ENCODE measurements around the gene NUP214.

NUP214 gene

GRCh38 chr9:131277910-131278701 is 152.7 kb downstream of the NUP214 start:
- Histone ChIP-seq H3K4me1 (no peaks in the 10 kb centered on the region), H3K9ac (no peak overlapping the region), H3K79me2 (no peaks in the 10 kb centered on the region), H2AFZ (peak overlapping the region; percentile 60), H3K4me3 (ENCODE audit: low read depth, low read length) (no peak overlapping the region), H3K36me3 (ENCODE audit: control insufficient read depth, insufficient read depth, low read length) (no peaks in the 10 kb centered on the region), H3K27ac (no peak overlapping the region), H3K27me3 (ENCODE audit: control insufficient read depth, insufficient read depth, low read length) (no peaks in the 10 kb centered on the region), H3K9me3 (ENCODE audit: control insufficient read depth, low read length) (no peaks in the 10 kb centered on the region), H3K4me2 (ENCODE audit: low read length) (peak overlapping the region; percentile 74)
- TF ChIP-seq CTCF (IDR thresholded peaks at IDR 0.05): no peak

- H3K9ac ChIP-seq: no peak overlapping the region
- H3K36me3 ChIP-seq (ENCODE audit: control insufficient read depth, insufficient read depth, low read length): no peaks in the 10 kb centered on the region
- no peak for TF ChIP-seq CTCF (IDR thresholded peaks at IDR 0.05)
- no peaks in the 10 kb centered on the region for H3K4me1 ChIP-seq
- H3K4me2 ChIP-seq (ENCODE audit: low read length): no peak overlapping the region
- H3K9me3 ChIP-seq (ENCODE audit: control insufficient read depth, low read length): no peaks in the 10 kb centered on the region
- H3K79me2 ChIP-seq: no peaks in the 10 kb centered on the region
- H3K27ac ChIP-seq: no peak overlapping the region
- no peaks in the 10 kb centered on the region for H3K27me3 ChIP-seq (ENCODE audit: control insufficient read depth, insufficient read depth, low read length)
- H3K4me3 ChIP-seq (ENCODE audit: low read depth, low read length): no peak overlapping the region
- H2AFZ ChIP-seq: no peak overlapping the region
Observed at GRCh38 chr9:131278702-131279111, 153.3 kb downstream of the NUP214 start.

GRCh38 chr9:131279196-131279862 is 153.9 kb downstream of the NUP214 start:
- no peaks in the 10 kb centered on the region for H3K79me2 ChIP-seq
- H3K9ac ChIP-seq: no peak overlapping the region
- H3K27ac ChIP-seq: no peak overlapping the region
- no peaks in the 10 kb centered on the region for H3K9me3 ChIP-seq (ENCODE audit: control insufficient read depth, low read length)
- no peak for TF ChIP-seq CTCF (IDR thresholded peaks at IDR 0.05)
- H3K36me3 ChIP-seq (ENCODE audit: control insufficient read depth, insufficient read depth, low read length): no peaks in the 10 kb centered on the region
- H3K4me3 ChIP-seq (ENCODE audit: low read depth, low read length): no peak overlapping the region
- no peak overlapping the region for H3K4me2 ChIP-seq (ENCODE audit: low read length)
- H2AFZ ChIP-seq: no peak overlapping the region
- no peaks in the 10 kb centered on the region for H3K4me1 ChIP-seq
- H3K27me3 ChIP-seq (ENCODE audit: control insufficient read depth, insufficient read depth, low read length): no peaks in the 10 kb centered on the region

- H3K27me3 ChIP-seq (ENCODE audit: control insufficient read depth, insufficient read depth, low read length): no peaks in the 10 kb centered on the region
Observed at GRCh38 chr9:131279863-131280570, 154.6 kb downstream of the NUP214 start.

More at GRCh38 chr9:131279863-131280570, 154.6 kb downstream of the NUP214 start:
- Histone ChIP-seq H2AFZ (no peak overlapping the region), H3K4me2 (ENCODE audit: low read length) (no peak overlapping the region), H3K36me3 (ENCODE audit: control insufficient read depth, insufficient read depth, low read length) (no peaks in the 10 kb centered on the region), H3K79me2 (no peaks in the 10 kb centered on the region), H3K9me3 (ENCODE audit: control insufficient read depth, low read length) (no peaks in the 10 kb centered on the region), H3K4me3 (ENCODE audit: low read depth, low read length) (no peak overlapping the region), H3K9ac (no peak overlapping the region), H3K27ac (no peak overlapping the region), H3K4me1 (no peaks in the 10 kb centered on the region)
- no peak for TF ChIP-seq CTCF (IDR thresholded peaks at IDR 0.05)

All from parathyroid adenoma (tissue), 2 donors.